Measurements from ENCODE around the gene DPEP2.
"Not testable (repeated sequence)": the region's sequence is repeated elsewhere in the genome, so short reads cannot be mapped to it uniquely, and the experiment has no call there.

DPEP2 gene

DNA sequence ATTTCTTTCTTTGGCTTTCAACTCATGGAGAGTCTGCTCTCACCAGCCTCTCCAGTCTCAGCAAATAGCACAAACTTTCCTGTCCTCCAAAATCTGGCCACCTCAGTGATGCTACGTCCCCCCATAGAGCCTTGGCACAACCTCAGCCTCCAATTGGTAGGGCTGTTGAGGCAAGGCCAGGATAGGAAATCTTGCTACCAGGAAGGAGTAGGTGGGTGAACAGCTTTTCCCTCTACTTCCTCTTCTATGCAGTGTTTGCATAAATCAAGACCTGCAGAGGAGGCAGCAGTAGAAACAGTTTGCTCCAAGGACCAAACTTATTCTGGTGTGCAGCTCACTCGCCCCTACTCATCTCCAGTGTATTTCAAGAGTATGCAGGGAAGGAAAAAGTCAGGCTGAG, 701 bp upstream of the DPEP2 start:
- Histone ChIP-seq H3K36me3 (ENCODE audit: control insufficient read depth, insufficient read depth, low read length) (no peaks in the 10 kb centered on the region), H3K4me1 (ENCODE audit: control insufficient read depth, insufficient read depth, low read length) (no peaks in the 10 kb centered on the region), H3K4me3 (ENCODE audit: low read length) (no peak overlapping the region), H3K27me3 (ENCODE audit: control insufficient read depth, insufficient read depth, low read length) (peaks cover 2% of the 10 kb centered on the region), H3K9me3 (ENCODE audit: control insufficient read depth, low read length) (no peaks in the 10 kb centered on the region), H3K9ac (ENCODE audit: low read length) (no peak overlapping the region)

DNA sequence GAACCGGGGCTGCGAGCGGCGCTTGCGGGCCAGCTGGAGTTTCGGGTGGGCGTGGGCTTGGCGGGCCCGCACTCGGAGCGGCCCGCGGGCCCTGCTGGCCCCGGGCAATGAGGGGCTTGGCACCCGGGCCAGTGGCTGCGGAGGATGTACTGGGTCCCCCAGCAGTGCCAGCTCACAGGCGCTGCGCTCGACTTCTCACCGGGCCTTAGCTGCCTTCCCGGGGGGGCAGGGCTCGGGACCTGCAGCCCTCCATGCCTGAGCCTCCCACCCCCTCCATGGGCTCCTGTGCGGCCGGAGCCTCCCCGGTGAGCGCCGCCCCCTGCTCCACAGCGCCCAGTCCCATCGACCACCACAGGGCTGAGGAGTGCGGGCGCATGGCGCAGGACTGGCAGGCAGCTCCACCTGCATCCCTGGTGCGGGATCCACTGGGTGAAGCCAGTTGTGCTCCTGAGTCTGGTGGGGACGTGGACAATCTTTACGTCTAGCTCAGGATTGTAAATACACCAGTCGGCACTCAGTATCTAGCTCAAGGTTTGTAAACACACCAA, 979 bp downstream of the DPEP2 start:
- H3K27me3 ChIP-seq (ENCODE audit: control insufficient read depth, insufficient read depth, low read length); H3K9ac ChIP-seq (ENCODE audit: low read length); H3K4me1 ChIP-seq (ENCODE audit: control insufficient read depth, insufficient read depth, low read length); H3K4me3 ChIP-seq (ENCODE audit: low read length); H3K9me3 ChIP-seq (ENCODE audit: control insufficient read depth, low read length); H3K36me3 ChIP-seq (ENCODE audit: control insufficient read depth, insufficient read depth, low read length): not testable (repeated sequence)

DNA sequence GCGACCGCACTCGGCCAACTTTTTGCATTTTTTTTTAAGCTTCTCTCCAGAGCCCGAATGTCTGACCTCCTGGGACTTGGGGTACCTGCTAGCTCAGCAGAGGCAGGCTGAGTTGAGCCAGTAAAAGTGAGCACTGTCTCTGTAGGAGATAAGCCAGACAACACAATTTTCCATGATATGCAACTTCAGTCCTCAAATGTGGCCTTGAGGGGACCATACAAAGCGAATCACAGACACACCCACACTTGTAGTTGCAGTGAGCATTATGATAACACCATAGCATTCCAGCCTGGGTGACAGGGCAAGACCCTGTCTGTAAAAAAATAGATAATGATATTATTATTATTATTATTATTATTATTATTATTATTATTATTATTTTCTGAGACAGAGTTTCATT, 2.6 kb downstream of the DPEP2 start:
- Histone ChIP-seq H3K9me3 (ENCODE audit: control insufficient read depth, low read length) (no peaks in the 10 kb centered on the region), H3K36me3 (ENCODE audit: control insufficient read depth, insufficient read depth, low read length) (no peaks in the 10 kb centered on the region), H3K4me1 (ENCODE audit: control insufficient read depth, insufficient read depth, low read length) (peaks cover 15% of the 10 kb centered on the region), H3K27me3 (ENCODE audit: control insufficient read depth, insufficient read depth, low read length) (peaks cover 8% of the 10 kb centered on the region), H3K9ac (ENCODE audit: low read length) (no peak overlapping the region), H3K4me3 (ENCODE audit: low read length) (no peak overlapping the region)

DNA sequence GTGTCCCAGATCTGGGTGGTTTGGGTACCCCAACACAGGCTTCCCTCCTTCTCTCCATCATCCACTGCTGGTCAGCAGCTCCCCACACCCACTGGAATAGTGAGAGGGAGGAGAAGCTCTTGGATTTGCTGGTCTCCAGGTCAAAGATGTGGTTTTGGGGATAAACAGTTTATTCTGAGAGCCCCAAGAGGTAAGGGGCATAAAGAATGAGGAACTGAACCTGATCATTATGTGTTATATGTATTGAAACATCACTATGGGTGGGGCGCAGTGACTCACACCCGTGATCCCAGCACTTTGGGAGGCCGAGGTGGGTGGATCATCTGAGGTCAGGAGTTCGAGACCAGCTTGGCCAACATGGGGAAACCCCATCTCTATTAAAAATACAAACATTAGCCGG, 3.9 kb downstream of the DPEP2 start:
- no peaks in the 10 kb centered on the region for H3K36me3 ChIP-seq (ENCODE audit: control insufficient read depth, insufficient read depth, low read length)

DNA sequence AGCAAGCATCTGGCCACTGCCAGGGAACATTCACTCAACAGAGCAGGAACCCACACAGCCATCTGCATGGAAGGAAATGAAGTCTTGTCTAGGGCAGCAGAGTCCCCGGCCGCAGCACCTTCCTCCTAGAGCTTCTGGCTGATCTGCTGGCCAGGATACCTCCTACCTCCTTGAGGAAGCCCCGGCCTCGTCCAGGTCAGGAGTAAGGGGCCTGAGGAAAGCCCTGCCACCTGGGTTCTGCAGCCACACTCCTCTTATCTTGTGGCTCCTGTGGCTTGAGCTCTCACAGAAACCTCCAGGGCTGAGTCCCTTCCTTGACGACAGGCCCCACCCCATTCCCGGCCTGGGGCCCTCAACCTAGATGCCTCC, 5.3 kb downstream of the DPEP2 start:
- Histone ChIP-seq H3K9ac (ENCODE audit: low read length) (peak overlapping the region; percentile 62), H3K4me1 (ENCODE audit: control insufficient read depth, insufficient read depth, low read length) (peaks cover 15% of the 10 kb centered on the region)
- not testable (repeated sequence) for H3K4me3 ChIP-seq (ENCODE audit: low read length); H3K27me3 ChIP-seq (ENCODE audit: control insufficient read depth, insufficient read depth, low read length); H3K36me3 ChIP-seq (ENCODE audit: control insufficient read depth, insufficient read depth, low read length); H3K9me3 ChIP-seq (ENCODE audit: control insufficient read depth, low read length)

More for the DNA sequence above, 3.9 kb downstream of the DPEP2 start:
- Histone ChIP-seq H3K9ac (ENCODE audit: low read length) (no peak overlapping the region), H3K27me3 (ENCODE audit: control insufficient read depth, insufficient read depth, low read length) (peaks cover 8% of the 10 kb centered on the region), H3K4me1 (ENCODE audit: control insufficient read depth, insufficient read depth, low read length) (peaks cover 15% of the 10 kb centered on the region), H3K9me3 (ENCODE audit: control insufficient read depth, low read length) (no peaks in the 10 kb centered on the region), H3K4me3 (ENCODE audit: low read length) (no peak overlapping the region)

DNA sequence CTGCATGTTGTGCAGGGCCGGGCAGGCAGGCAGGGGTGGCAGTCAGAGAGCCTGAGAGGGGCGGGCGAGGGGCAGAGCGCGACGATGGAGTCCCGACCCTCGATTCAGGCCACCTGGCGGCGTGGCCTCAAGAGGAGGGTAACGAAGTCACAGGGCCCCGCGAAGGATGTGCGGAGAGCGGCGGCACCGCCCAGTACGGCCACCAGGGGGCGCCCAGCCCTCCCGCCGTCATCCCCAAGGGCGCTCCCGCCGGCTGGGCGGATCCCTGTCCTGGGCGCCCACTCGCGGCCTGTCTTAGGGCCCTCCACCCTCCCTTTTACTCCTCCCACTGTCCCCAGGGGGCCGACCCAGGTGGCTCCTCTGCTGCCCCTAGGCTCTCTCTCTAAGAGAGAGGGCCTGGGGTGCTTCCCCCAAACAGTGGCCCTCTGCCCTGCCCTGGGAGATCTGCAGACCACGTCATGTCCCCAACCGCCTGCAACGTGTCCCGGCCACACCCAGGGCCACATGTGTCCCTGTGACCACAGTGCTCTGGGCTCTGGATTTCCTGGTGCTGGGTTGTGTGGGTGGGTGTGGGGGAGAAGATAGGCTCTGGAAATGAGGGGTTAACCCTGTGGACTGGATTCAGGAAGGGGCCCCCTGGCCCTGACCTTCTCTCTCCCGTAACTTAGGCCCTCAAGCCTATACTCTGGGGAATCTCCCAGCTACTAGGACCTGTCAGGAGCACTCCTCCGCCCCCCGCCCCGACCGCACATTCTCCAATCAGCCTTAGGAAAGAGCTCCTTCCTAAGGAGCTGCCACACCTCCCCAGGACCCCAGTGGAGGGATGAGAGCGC, 5.9 kb downstream of the DPEP2 start:
- Histone ChIP-seq H3K36me3 (ENCODE audit: control insufficient read depth, insufficient read depth, low read length) (no peaks in the 10 kb centered on the region), H3K9ac (ENCODE audit: low read length) (peak overlapping the region; percentile 62), H3K9me3 (ENCODE audit: control insufficient read depth, low read length) (no peaks in the 10 kb centered on the region), H3K4me1 (ENCODE audit: control insufficient read depth, insufficient read depth, low read length) (peaks cover 15% of the 10 kb centered on the region), H3K4me3 (ENCODE audit: low read length) (peak overlapping the region; percentile 25), H3K27me3 (ENCODE audit: control insufficient read depth, insufficient read depth, low read length) (peaks cover 8% of the 10 kb centered on the region)

DNA sequence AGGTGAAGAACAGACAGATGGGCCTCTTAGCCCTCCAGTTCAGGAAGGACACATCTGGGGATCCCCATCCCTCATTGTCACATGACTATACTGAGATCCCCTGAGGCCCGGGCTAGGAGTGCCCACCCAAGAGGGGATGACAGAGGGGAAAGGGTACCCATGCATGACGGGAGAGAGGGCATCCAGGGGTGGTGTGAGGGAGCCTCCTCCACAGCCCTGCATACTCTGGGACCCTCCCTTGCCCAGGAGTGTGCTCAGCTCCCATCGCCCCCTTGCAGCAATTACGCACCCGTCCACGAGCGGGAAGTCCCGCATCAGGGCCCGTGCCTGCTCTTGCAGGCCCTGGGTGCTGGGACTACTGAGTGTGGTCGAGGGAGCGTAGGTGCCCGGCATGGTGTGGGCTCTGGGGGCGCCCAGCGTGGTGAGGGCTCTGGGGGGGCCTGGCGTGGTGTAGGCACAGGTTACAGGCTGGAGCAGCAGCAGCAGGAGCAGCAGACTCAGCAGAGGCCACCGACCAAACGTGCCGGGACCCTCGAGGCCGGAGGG, 6.5 kb downstream of the DPEP2 start:
- no peaks in the 10 kb centered on the region for H3K9me3 ChIP-seq (ENCODE audit: control insufficient read depth, low read length)
- H3K4me1 ChIP-seq (ENCODE audit: control insufficient read depth, insufficient read depth, low read length): peaks cover 15% of the 10 kb centered on the region
- no peaks in the 10 kb centered on the region for H3K36me3 ChIP-seq (ENCODE audit: control insufficient read depth, insufficient read depth, low read length)
- peaks cover 8% of the 10 kb centered on the region for H3K27me3 ChIP-seq (ENCODE audit: control insufficient read depth, insufficient read depth, low read length)
- no peak overlapping the region for H3K4me3 ChIP-seq (ENCODE audit: low read length)
- peak overlapping the region; percentile 62 for H3K9ac ChIP-seq (ENCODE audit: low read length)

DNA sequence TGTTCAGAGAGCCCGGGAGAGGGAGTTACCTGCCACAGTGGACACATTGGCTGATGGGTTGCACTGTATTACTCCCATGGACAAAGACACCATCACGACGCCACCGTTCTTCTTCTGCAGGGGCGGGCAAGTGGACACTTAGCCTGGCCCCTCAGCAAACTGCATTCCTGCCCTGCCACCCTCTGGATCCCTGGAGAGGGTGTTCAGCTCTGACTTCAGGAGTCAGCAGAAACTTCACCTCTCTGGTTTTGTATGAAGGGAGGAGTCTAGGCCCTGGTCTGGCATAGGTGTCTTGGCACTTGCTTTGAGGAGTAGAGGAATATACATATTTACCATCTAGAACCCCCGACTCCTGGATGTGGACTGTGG, 9.3 kb downstream of the DPEP2 start:
- Histone ChIP-seq H3K9me3 (ENCODE audit: control insufficient read depth, low read length) (no peaks in the 10 kb centered on the region), H3K27me3 (ENCODE audit: control insufficient read depth, insufficient read depth, low read length) (peaks cover 8% of the 10 kb centered on the region), H3K4me1 (ENCODE audit: control insufficient read depth, insufficient read depth, low read length) (peaks cover 15% of the 10 kb centered on the region), H3K4me3 (ENCODE audit: low read length) (no peak overlapping the region), H3K36me3 (ENCODE audit: control insufficient read depth, insufficient read depth, low read length) (no peaks in the 10 kb centered on the region), H3K9ac (ENCODE audit: low read length) (no peak overlapping the region)

DNA sequence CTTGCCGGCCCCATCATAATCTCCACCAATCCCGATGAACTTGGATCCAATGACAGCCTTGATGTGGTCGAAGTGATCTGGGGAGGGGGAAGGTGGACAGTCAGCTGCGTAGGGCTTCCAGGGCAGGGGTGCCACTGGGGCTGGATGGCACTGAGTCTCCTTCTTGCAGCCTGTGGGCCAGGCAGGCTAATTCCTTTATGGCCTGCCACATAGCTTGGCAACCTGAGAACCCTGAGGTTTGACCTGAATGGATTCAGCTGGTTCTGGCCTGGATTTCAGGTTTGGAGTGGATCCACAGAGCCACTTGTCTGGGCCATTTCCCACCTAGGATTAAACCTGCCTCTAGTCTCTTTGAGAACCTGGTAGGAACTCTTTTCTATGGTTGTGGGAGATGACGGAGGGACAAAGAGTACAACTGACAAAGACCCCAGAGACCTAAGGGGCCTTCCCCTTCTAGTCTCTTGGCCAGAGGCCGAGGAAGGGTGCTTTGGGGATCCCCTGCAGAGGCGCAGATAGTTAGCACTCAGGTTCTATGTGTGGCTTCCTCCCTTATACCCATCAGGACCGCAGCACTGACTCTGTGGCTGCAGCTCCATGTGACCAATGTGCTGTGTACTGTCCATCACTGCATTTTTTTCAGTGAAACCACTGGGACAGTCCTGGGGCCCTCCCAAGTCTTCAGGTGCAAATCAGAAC, 9.8 kb downstream of the DPEP2 start:
- Histone ChIP-seq H3K27me3 (ENCODE audit: control insufficient read depth, insufficient read depth, low read length) (peaks cover 8% of the 10 kb centered on the region), H3K4me3 (ENCODE audit: low read length) (no peak overlapping the region), H3K4me1 (ENCODE audit: control insufficient read depth, insufficient read depth, low read length) (peaks cover 15% of the 10 kb centered on the region), H3K9ac (ENCODE audit: low read length) (no peak overlapping the region), H3K36me3 (ENCODE audit: control insufficient read depth, insufficient read depth, low read length) (no peaks in the 10 kb centered on the region), H3K9me3 (ENCODE audit: control insufficient read depth, low read length) (no peaks in the 10 kb centered on the region)

DNA sequence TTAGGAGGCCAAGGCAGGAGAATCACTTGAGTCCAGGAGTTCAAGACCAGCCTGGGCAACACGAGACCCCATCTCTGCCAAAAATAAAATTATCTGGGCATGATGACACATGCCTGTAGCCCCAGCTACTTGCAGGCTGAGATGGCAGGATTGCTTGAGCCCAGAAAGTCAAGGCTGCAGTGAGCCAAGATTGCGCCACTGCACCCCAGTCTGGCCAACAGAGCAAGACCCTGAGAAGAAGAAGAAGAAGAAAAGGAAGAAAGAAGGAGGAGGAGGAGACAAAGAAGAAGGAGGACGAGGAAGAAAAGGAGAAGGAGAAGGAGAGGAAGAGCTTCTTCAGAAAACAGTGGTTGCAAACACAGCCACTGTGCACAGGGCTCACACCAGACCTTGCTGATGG, 10.6 kb downstream of the DPEP2 start:
- peaks cover 12% of the 10 kb centered on the region for H3K4me1 ChIP-seq (ENCODE audit: control insufficient read depth, insufficient read depth, low read length)
- no peaks in the 10 kb centered on the region for H3K9me3 ChIP-seq (ENCODE audit: control insufficient read depth, low read length)
- H3K27me3 ChIP-seq (ENCODE audit: control insufficient read depth, insufficient read depth, low read length): peaks cover 8% of the 10 kb centered on the region
- no peak overlapping the region for H3K4me3 ChIP-seq (ENCODE audit: low read length)
- no peaks in the 10 kb centered on the region for H3K36me3 ChIP-seq (ENCODE audit: control insufficient read depth, insufficient read depth, low read length)
- H3K9ac ChIP-seq (ENCODE audit: low read length): no peak overlapping the region

DNA sequence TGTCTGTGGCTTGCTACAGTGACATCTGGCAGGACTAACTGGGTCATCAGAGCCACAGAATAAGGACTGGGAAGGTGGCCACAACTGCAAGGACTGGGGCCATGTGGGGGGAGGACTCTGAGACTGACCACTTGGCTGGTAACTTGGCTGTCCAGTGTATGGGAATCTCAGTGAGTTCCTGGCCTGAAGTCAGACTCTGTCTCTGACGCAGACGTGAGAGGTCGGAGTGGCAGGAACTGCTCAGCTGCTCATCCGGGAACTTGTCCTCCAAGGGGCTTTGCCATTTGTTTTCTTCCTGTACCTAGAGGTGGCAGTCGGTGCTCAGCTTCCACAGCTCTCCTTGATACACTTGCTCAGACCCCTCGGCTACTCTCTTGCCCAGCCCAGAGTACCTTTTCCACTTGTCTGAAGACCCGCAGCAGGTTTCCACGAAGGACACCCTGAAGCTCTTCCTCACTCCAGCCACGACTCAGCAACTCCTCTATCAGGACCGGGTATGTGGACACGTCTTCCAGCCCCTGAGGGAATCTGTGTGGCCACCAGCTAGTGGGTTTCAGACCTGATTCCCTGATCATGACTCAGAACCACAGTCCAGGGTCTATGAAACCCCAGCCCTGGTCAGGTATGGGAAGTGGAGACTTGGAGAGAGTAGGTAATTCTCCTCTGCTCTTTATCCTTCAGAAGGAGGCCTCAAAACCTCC, 11.7 kb downstream of the DPEP2 start:
- no peaks in the 10 kb centered on the region for H3K36me3 ChIP-seq (ENCODE audit: control insufficient read depth, insufficient read depth, low read length)
- peaks cover 7% of the 10 kb centered on the region for H3K27me3 ChIP-seq (ENCODE audit: control insufficient read depth, insufficient read depth, low read length)
- no peaks in the 10 kb centered on the region for H3K9me3 ChIP-seq (ENCODE audit: control insufficient read depth, low read length)
- H3K4me3 ChIP-seq (ENCODE audit: low read length): no peak overlapping the region
- no peak overlapping the region for H3K9ac ChIP-seq (ENCODE audit: low read length)
- H3K4me1 ChIP-seq (ENCODE audit: control insufficient read depth, insufficient read depth, low read length): peaks cover under 1% of the 10 kb centered on the region

DNA sequence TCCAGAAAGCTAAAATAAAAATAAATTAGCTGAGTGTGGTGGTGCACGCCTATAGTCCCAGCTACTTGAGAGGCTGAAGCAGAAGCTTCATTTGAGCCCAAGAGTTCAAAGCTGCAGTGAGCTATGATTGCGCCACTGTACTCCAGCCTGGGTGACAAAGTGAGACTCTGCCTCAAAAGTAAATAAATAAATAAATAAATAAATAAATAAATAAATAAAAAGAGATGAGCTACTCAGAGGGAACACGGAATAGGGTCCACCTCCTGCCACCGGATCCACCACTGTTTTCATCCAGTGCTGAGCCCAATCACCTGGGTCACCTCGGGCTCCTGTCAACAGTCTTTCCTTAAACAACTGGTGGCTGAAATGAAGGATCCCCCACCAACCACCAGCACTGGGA, 12.3 kb downstream of the DPEP2 start:
- no peak overlapping the region for H3K4me3 ChIP-seq (ENCODE audit: low read length)
- no peaks in the 10 kb centered on the region for H3K9me3 ChIP-seq (ENCODE audit: control insufficient read depth, low read length)
- peaks cover under 1% of the 10 kb centered on the region for H3K27me3 ChIP-seq (ENCODE audit: control insufficient read depth, insufficient read depth, low read length)
- no peak overlapping the region for H3K9ac ChIP-seq (ENCODE audit: low read length)
- no peaks in the 10 kb centered on the region for H3K36me3 ChIP-seq (ENCODE audit: control insufficient read depth, insufficient read depth, low read length)
- H3K4me1 ChIP-seq (ENCODE audit: control insufficient read depth, insufficient read depth, low read length): no peaks in the 10 kb centered on the region
